ENCODE measurements around the gene TRMO. TPM values are rescaled to one million over a fixed set of nuclear protein-coding genes. Genes with fewer than 3 reads are reported as not detected.
A peak's percentile ranks its signal among the peaks of the same experiment; 100 is the strongest.

TRMO gene
- total and polyA plus RNA-seq, 9 of the 15 experiments (the other 6 are each of a cell fraction or from before 2014, with no cell fraction given) = 5.6 to 22.4 (median 16.2) TPM

- 68% methylated on average over 2 of the region's 2 CpGs for WGBS (ENCODE audit: insufficient coverage, low coverage, missing lambda C conversion rate)
- no peak for FAIRE-seq
- intact Hi-C loops (cut with micrococcal nuclease) (no loop called here), in situ Hi-C loops (cut with MboI) (no loop called here)
- Histone ChIP-seq H3K9me3 (replicated peaks; ENCODE audit: control insufficient read depth, insufficient read depth, low read depth, low read length) (no peaks in the 10 kb centered on the region), H3K9me1 (ENCODE audit: control insufficient read depth, insufficient read depth, low read length) (no peaks in the 10 kb centered on the region), H3K27me3 (ENCODE audit: control insufficient read depth in 2 of 2, insufficient read depth in 2 of 2, low read length in 2 of 2) (no peaks in the 10 kb centered on the region), H2AFZ (ENCODE audit: low read depth, low read length) (peak overlapping the region; percentile 85), H3K4me3 (no peak overlapping the region), H3K79me2 (ENCODE audit: control insufficient read depth, insufficient read depth, low read length) (peaks cover 21% of the 10 kb centered on the region; the same call in 2 of the 3 replicates), H3K9ac (ENCODE audit: insufficient read depth in 1 of 2, low read depth in 2 of 2, low read length in 2 of 2) (0 out of 4 replicates have a peak overlapping the region, but pooled peaks of 1 of the 2 experiments have one; percentile 19), H3K4me1 (replicated peaks in 1 of 2; ENCODE audit: control insufficient read depth in 2 of 2, insufficient read depth in 2 of 2, low read length in 2 of 2) (peaks cover 35 to 62% of the 10 kb centered on the region in 2 experiments), H3K27ac (ENCODE audit: extremely low read depth, low read depth, low read length) (peak overlapping the region; percentile 7; the same call in 2 of the 3 replicates), H3K36me3 (ENCODE audit: control insufficient read depth, insufficient read depth, low read length) (no peaks in the 10 kb centered on the region), H4K20me1 (replicated peaks; ENCODE audit: control insufficient read depth, insufficient read depth, low read length) (no peaks in the 10 kb centered on the region), H3K4me2 (ENCODE audit: insufficient read depth, low read length) (no peak overlapping the region)
- TF ChIP-seq C11orf30 (IDR thresholded peaks at IDR 0.05; ENCODE audit: low read depth) (peak; percentile 59; the same call in 1 of the 2 replicates), ZNF316 (IDR thresholded peaks at IDR 0.05) (peak; percentile 79), MEF2D (tag; conservative IDR thresholded peaks at IDR 0.05; ENCODE audit: low read depth) (no peak)
- TF ChIP-seq, protein P1, sequence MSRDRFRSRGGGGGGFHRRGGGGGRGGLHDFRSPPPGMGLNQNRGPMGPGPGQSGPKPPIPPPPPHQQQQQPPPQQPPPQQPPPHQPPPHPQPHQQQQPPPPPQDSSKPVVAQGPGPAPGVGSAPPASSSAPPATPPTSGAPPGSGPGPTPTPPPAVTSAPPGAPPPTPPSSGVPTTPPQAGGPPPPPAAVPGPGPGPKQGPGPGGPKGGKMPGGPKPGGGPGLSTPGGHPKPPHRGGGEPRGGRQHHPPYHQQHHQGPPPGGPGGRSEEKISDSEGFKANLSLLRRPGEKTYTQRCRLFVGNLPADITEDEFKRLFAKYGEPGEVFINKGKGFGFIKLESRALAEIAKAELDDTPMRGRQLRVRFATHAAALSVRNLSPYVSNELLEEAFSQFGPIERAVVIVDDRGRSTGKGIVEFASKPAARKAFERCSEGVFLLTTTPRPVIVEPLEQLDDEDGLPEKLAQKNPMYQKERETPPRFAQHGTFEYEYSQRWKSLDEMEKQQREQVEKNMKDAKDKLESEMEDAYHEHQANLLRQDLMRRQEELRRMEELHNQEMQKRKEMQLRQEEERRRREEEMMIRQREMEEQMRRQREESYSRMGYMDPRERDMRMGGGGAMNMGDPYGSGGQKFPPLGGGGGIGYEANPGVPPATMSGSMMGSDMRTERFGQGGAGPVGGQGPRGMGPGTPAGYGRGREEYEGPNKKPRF (IDR thresholded peaks at IDR 0.05; ENCODE audit: low read depth, low read length) = no peak
- POLR2A ChIA-PET = interaction anchor here (0.9 to 3.0 kb wide), 6 partner anchors 10 to 94 kb away, joined by 3 to 27 read pairs (median 4); partner anchors contain the start of genes ANP32B and NANS
- CTCF ChIA-PET (ENCODE audit: low intra/inter-chr PET ratio) = no interaction called here
- DNase-seq (ENCODE audit: extremely low read depth in 1 of 4, low spot score in 3 of 4) = no peak
- no peak for ATAC-seq
- BruUV-seq (replicated peaks) = no TSS peak
These were observed 40.9 kb upstream of the TRMO start for GRCh38 chr9:97963232-97963631.
